Glomerular visceral epithelial cell (primary cell): Measurements from ENCODE around the gene LRRC37A.
"Not testable (repeated sequence)": the region's sequence is repeated elsewhere in the genome, so short reads cannot be mapped to it uniquely, and the experiment has no call there.

Experiments
- DNase-seq: peaks from one replicate; pipeline ENCODE4 v3.0.0-alpha.2; 2016; ENCODE audit errors: extremely low spot score

LRRC37A gene

DNA sequence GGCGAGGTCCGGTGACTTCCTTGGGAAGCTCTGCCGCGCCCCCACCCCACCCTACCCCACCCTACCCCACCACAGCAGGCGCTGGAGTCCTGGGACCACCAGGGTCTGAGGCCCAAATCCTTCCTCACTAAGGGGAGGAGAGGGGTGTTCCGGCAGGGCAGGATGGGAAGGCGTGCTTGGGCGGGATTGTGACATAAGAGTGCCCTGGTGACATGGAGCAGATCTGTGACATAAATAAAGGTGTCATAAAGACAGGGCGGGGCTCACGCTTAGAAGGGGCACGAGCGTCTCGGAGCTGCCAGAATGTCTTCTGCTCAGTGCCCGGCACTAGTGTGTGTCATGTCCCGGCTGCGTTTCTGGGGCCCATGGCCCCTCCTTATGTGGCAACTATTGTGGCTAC is at the start of gene LRRC37A:
TSS of gene LRRC37A (plus strand) at position 301 of the 400 bp plus-strand sequence. CDS start at position 304, 3 bp downstream.
- not testable (repeated sequence) for DNase-seq

DNA sequence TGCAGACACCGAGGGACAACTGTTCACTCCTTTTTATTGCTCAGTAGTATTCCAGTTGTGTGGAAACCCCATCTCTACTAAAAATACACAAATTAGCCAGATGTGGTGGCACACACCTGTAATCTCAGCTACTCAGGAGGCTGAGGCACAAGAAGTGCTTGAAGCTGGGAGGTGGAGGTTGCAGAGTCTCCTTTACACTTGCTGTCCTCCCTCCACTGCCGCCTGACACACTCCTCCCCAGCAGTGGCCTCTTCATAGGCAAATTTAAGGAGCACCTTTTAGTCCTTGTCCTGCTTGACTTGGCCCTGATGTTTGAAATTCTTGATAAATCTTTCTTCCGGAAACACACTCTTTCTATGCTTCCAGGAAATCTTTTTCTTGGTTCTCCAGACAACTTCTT is 45.8 kb upstream of the LRRC37A start:
- DNase-seq, result not testable (repeated sequence)

DNA sequence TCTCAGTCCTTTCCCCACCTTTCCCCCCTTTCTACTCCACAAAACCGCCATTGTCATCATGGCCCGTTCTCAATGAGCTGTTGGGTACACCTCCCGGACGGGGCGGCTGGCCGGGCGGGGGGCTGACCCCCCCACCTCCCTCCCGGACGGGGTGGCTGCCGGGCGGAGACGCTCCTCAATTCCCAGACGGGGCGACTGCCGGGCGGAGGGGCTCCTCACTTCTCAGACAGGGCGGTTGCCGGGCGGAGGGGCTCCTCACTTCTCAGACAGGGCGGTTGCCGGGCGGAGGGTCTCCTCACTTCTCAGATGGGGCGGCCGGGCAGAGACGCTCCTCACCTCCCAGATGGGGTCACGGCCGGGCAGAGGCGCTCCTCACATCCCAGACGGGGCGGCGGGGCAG is 42.1 kb upstream of the LRRC37A start:
- DNase-seq, result not testable (repeated sequence)

- peak; percentile 68 for DNase-seq
Observed at GRCh38 chr17:46253722-46254121, 41.2 kb upstream of the LRRC37A start.

GRCh38 chr17:46254215-46254614 is 40.7 kb upstream of the LRRC37A start:
- DNase-seq, result not testable (repeated sequence)

DNA sequence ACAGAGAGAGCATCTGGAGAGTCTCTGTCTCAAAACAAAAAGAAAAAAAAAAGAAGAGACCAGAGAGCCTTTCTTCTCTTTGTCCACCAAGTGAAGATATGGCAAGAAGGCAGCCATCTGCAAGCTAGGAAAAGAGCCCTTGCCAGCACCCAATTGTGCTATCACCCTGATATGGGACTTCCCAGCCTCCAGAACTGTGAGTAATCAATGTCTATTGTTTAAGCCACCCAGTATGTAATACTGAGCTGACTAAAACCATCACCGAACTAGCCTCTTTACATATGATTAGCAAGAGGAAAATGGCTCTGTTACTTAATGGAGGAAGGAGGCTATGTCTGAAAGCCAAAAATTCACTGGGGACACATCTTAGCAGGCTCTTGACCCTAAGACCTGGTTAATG is 38.6 kb upstream of the LRRC37A start:
- not testable (repeated sequence) for DNase-seq

- DNase-seq, result peak; percentile 47
Observed at GRCh38 chr17:46259845-46260661, 34.9 kb upstream of the LRRC37A start.

DNA sequence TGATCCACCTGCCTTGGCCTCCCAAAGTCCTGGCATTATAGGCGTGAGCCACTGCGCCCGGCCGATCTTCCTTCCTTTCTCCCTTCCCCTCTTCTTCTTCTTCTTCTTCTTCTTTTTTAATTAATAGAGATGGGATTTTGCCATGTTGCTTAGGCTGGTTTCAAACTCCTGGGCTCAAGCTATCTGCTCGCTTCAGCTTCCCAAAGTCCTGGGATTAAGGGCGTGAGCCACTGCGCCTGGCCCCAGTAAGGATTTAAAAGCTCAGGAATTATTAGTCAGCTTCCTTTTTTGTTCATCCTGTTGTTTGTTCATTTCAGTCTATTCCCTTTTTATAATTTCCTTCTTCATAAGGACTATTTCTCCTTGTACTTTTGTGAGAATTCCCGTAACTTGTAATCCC is 32.7 kb upstream of the LRRC37A start:
- DNase-seq, result no peak

DNA sequence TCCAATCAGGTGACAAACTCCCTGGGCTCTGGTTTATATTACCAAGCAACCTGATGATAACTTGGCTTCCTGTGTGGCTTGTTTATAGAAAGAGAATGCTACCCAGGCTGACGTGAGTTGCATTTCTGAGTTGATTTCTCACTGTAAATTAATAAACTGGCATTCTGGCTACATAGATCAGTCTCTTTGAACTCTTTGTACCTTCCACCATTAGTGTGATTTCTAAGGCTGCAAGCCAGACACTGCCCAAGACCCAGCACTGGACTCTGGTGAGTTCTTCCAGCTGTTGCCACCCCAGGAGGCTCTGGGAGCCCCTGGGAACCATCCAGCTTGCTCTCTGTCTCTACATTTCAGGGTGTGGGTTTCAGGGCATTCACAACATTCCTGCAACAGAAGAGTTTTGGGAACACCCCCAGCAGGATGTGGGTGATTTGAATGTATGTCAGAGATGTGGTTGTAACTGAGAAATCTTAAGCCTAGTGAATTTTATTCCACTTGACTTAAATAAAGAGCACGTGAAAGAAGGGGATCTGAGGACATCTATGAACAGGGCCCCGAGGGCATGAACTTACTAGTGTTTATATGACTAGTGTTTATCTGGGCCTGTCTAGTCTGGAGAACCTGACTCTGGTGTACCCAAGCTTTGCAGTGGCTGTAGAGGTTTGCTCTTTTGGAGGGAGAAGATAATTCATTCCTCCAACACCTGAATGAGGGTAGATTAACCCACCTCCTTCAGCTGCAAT is 30.3 kb upstream of the LRRC37A start:
- peak; percentile 66 for DNase-seq

DNA sequence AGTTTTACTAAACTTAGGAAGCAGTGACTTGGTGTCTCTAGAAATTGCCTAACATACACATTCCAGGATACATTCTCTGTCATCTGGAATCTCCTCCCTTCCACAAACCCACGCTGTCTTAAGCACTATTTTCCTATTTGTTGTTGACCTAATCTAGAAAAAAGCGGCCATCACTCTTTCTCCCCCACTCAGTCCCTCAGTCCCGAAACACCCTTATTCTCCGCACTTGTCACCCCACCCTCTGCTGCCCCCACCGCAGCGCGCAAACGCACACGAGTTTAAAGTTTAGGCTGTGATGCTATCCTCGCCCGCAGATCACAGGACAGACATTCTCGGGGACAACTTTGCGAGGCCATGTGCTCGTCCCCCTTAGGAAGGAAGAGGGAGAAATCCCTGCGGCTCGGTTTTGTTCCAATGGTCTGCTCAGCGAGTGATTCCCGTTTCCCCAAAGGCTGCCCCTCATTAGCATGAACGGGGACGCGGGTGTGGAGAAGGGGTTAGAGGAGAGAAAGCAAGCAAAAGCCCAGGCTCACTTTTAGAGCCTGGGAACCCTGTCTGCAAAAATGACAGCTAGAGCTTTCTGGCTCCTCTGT is 28.8 kb upstream of the LRRC37A start:
- DNase-seq, result not testable (repeated sequence)

GRCh38 chr17:46266656-46267544 is 28.0 kb upstream of the LRRC37A start:
- DNase-seq, result peak; percentile 89

DNA sequence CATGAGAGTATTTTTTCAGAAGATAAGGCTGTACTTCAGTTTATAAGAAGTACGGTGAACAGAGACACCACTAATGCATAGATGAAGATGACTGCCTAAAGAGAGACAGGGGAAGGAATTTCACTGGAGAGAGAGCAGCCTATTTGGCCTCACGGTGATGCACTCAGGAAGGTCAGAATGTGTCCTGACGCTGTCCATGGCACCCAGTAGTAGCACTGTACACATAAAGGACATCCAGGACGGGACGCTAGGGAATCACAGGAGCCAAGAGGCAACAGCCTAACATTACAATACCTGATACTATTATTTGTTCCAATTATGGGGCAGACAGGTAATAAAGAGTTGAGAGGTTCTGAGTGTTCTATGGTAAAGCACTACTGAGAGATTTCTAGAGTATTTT is 24.9 kb upstream of the LRRC37A start:
- no peak for DNase-seq

- no peak for DNase-seq
Observed at GRCh38 chr17:46273541-46274236, 21.2 kb upstream of the LRRC37A start.

DNA sequence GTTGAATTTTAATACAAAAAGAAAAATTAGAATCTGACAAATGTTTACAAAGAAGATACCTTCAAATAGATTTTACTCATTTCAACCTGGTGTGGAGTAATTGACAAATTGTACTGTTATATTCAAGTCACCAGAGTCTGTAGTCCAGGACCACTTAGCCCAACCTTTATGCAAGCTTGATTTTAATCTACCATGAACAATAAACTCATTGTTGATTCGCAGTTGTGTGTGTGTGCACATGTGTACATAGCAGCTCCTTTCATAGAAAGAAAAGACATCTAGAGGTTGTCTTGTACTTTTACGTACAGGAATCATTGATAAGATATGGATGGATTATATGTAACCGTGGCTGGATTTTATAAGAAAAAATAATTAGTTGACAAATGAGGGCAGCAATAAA is 20.7 kb upstream of the LRRC37A start:
- DNase-seq, result no peak

- DNase-seq, result not testable (repeated sequence)
Observed at GRCh38 chr17:46276728-46277479, 18.0 kb upstream of the LRRC37A start.

DNA sequence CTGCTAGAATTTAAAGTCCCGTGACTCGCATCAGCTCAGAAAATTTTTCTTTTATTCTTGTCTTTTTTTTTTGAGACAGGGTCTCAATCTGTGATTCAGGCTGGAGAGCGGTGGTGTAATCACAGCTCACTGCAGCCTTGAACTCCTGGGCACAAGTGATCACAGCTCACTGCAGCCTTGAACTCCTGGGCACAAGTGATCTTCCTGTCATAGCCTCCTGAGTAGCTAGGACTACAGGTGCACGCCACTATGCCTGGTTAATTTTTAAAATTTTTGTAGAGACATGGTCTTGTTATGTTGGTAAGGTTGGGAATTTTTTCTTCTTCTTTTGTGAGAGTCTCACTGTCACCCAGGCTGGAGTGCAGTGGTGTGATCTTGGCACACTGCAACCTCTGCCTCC is 13.6 kb upstream of the LRRC37A start:
- DNase-seq, result not testable (repeated sequence)

GRCh38 chr17:46282635-46283034 is 12.3 kb upstream of the LRRC37A start:
- not testable (repeated sequence) for DNase-seq

- DNase-seq, result peak; percentile 46
Observed at GRCh38 chr17:46284467-46284866, 10.5 kb upstream of the LRRC37A start.

DNA sequence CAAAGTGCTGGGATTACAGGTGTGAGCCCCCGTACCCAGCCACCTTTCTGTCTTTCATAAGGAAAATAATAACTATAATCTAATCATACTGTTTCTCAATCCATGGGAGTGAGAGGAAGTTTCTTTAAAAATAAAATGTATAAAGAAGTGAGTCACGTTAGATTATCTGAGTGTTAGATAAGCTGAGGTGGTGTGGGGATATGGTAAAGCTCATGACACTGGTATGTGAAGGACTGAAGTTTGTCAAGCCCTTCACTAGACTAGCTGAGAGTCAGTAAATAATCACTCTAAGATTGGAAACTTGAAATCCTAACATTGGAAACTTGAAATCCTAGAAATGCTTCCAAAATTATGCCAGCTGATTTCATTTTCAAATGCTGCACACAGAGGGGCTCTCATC is 9.4 kb upstream of the LRRC37A start:
- not testable (repeated sequence) for DNase-seq

DNA sequence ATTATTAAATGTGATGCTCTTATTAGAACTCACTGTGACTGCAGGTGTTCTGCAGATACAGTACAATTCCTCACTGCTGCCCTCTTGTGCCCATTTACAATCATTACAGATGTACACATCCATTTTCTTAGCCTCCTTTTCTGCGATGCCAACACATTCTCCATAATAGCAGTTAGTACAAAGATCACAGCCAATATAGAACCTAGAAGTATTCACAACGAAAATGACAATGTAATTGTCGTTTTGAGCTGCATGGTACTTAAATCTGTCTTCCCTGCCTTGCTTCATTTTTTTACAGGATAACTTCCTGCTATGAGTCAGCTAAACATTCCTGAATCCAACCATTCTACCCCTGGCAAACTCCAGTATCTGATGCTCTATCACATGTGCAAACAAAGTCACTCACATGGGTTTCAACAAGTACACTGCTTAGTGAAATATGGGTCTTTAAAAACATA is 8.1 kb upstream of the LRRC37A start:
- DNase-seq, result peak; percentile 80
